ENCODE data around the gene PAX1.

PAX1 gene

GRCh38 chr20:21703717-21704407 is 1.6 kb upstream of the PAX1 start:
- FAIRE-seq, result no peak

GRCh38 chr20:21704408-21705385 is 767 bp upstream of the PAX1 start:
- FAIRE-seq, result no peak

DNA sequence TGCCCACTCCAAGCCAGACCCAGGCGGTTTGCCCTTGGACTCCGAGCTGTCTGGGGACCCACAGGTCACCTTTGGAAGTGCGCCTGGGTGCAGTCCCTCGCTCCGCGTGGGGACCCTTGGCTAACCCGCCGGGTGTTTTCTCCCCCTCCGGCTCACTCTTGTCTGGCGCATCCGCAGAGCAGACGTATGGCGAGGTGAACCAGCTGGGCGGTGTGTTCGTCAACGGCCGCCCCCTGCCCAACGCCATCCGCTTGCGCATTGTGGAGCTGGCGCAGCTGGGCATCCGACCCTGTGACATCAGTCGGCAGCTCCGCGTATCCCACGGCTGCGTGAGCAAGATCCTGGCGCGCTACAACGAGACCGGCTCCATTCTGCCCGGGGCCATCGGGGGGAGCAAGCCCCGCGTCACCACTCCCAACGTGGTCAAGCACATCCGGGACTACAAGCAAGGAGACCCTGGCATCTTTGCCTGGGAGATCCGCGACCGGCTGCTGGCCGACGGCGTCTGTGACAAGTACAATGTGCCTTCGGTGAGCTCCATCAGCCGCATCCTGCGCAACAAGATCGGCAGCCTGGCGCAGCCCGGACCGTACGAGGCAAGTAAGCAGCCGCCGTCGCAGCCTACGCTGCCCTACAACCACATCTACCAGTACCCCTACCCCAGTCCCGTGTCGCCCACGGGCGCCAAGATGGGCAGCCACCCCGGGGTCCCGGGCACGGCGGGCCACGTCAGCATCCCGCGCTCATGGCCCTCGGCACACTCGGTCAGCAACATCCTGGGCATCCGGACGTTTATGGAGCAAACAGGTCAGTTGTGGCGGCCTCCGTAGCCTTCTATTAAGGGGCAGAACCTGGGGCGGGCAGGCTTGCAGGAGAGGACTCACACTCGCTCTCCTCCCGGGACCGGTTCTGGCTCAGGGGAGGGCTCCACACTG is 1.1 kb downstream of the PAX1 start:
- no peak for FAIRE-seq

DNA sequence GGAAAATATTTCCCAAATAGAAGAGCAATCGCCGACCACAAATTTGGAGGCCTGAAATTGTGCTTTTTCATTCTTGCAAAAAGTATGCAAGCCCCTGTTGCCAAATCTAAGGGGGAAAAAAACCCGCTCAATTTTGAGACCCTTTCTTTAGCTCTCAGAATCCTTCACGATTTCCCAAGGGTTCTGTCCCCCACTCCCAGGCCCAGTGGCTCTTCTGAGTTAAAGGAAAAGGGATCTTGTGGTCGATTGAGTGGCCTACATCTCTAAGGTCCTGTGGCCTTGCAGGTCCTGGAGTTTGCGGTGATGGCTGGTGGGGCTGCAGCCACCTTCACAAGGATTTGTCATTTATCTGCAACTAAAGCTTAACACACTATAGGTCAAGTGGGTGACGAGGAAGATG is 1.8 kb downstream of the PAX1 start:
- no peak for FAIRE-seq

DNA sequence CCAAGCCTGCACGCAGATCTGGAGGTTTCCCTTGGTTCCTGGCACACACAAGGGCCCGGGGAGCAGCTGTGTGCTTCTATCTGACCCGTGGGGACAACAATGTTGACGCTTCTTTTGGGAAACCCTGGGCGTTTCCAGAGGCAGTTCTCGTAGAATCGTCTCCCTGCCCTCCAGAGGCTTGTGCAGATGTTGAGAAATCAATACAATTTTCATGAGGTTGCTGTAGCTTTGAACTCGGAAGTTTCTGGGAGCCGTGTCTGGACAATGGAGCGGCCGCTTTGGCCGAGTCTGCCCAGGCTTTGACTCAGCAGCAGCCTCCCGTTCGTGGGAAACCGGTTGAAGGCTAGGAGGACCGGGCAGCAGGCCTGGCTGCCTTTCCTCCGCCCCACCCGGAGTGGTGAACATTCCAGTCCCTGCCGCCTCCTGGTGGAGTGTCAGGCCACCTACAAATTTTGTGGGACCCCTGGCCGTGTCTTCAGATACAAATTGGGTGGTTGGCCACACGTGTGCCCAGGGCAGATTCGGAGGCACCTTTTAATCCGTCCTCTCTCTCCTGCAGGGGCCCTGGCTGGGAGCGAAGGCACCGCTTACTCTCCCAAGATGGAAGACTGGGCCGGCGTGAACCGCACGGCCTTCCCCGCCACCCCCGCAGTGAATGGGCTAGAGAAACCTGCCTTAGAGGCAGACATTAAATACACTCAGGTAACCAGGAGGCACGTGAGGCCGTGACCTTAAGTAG is 2.7 kb downstream of the PAX1 start:
- FAIRE-seq, result no peak

- no peak for FAIRE-seq
Observed at GRCh38 chr20:21708738-21709534, 3.5 kb downstream of the PAX1 start.

DNA sequence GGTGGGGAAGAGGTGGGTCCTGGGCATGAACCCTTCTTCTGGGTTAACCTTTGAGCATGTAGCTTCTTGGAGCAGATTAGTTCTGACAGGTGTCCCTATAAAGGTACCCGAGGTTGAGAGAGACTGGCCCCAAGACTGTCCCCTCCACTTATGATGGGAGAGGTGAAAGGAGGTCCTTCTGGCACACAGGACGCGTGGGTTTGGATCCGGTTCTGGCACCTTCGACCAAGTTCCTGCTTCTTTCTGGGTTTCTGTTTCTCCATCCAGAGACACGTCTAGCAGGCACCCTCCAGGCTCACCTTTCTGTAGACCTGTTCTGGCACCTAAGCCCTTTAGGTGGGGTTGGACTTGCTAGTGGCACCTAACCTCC is 4.1 kb downstream of the PAX1 start:
- no peak for FAIRE-seq

DNA sequence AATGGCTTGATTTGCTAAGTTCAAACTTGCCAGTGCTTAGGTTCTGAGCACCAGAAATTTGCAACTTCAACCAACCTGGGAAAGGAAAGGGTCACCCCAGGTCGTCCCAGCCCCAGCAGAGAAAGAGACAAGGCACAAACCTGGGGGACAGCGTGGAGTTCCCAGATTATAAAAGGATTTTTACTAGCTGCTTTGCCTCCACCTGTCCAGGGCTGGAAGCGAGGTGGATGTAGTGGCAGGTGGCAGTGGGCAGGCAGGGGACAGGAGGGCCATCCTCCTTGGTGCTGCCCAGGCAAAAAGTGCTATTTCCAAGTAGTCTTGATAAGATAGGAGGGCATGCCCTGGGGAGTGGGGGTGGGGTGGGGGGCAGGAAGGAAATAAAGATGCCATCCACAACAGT is 4.9 kb downstream of the PAX1 start:
- FAIRE-seq, result no peak

GRCh38 chr20:21710863-21711431 is 5.5 kb downstream of the PAX1 start:
- no peak for FAIRE-seq

GRCh38 chr20:21712443-21713059 is 7.1 kb downstream of the PAX1 start:
- no peak for FAIRE-seq

GRCh38 chr20:21713470-21713869 is 8.0 kb downstream of the PAX1 start:
- no peak for FAIRE-seq

DNA sequence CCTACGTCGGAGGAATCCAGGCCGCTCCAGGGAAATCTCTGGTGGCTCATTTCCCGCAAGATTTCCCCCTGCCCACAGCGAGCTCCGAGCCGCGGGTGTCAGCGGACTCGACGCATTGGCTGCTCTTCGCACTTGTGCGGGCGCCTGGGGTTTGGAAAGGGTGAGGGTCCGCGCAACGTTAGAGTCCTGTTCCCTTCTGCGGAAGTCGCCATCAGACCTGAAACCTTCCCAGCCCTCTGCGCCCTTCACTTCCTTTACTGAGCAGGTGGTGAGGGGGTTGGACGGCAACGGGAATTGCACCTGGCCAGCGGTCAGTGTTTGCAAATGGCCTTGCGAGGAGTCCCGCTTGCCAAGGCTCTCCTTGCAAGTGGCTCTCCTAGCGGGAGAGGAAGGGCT is 8.4 kb downstream of the PAX1 start:
- FAIRE-seq, result no peak

- no peak for FAIRE-seq
Observed at GRCh38 chr20:21714297-21715192, 9.1 kb downstream of the PAX1 start.

DNA sequence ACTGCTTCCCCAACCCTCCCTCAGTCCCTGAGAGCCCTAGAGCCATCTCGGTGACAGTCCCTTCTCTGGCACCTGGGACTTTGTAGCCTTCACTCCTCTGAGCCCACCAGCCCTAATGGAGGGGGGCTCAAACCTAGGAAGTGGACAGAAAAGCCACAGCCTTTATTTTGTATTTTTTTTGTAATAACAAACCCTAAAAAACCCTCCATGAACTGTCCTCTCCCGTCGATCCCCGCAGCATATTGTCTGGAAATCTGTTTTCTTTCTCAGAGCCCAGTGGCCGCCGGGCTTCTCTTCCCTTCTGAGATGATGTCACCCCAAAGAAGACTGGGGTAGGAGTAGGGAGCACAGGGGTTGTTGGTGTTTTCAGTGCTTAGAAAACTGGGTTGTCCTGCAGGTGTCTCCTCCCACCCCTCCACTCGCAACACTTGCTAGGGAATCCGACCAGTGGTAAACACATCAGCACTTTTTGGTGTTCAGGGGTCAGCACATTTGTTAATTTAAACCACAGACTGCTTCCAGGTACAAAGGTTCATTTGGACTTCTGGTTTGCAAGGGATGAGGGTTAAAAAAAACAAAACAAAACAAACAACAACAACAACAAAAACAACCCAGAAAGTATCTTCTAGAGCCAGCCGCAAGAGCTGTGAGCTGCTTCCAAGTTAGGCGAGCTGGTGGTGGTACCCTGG is 9.9 kb downstream of the PAX1 start:
- no peak for FAIRE-seq

GRCh38 chr20:21719592-21720214 is 14.2 kb downstream of the PAX1 start:
- FAIRE-seq, result peak; percentile 68

GRCh38 chr20:21725892-21726291 is 20.4 kb downstream of the PAX1 start:
- FAIRE-seq, result no peak

DNA sequence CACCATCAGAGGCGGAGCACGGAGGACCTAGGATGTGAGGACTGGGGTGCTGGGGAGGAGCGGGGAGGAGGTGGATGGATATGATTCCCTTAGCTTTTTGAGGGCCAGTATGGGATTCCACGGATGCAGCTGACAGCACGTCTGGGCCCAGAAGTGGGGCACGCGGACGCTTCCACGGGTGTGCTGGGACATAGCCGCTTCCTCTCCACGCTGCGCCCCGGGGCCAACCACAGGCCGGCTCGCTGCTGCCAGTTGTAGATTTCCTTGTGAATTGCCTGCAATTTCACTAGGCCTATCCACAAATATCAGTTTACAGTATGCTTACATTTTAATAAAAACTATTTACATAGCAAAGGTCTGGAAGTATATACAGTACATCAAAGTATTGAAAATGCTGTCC is 23.9 kb downstream of the PAX1 start:
- no peak for FAIRE-seq

- FAIRE-seq, result no peak
Observed at GRCh38 chr20:21739161-21739560, 33.7 kb downstream of the PAX1 start.
